Osteoblast (primary cell): Measurements from ENCODE around the gene TMEM61. TPM values are rescaled to one million over a fixed set of nuclear protein-coding genes. Genes with fewer than 3 reads are reported as not detected.

Experiments used
- DNase-seq: peaks from one replicate; pipeline ENCODE4 v3.0.0; 2011; ENCODE audit warnings: low spot score, mixed read lengths; ENCODE audit not compliant: insufficient read length; ENCODE audit errors: missing footprints
- H2AFZ ChIP-seq: 2 replicates; pipeline ENCODE4 v1.6.0; 2011; ENCODE audit warnings: mild to moderate bottlenecking, low read length
- H3K27ac ChIP-seq: 2 replicates; pipeline ENCODE4 v1.5.1; 2011; ENCODE audit warnings: mild to moderate bottlenecking, low read depth, low read length, moderate library complexity
- H3K27me3 ChIP-seq: 2 replicates; pipeline ENCODE4 v1.6.0; 2012; ENCODE audit warnings: mild to moderate bottlenecking, control low read depth, inconsistent platforms, low read length, moderate library complexity; ENCODE audit not compliant: insufficient read depth
- H3K36me3 ChIP-seq: 2 replicates; pipeline ENCODE4 v1.5.1; 2011; ENCODE audit warnings: mild to moderate bottlenecking, low read length, control low read depth, moderate library complexity; ENCODE audit not compliant: insufficient read depth
- H3K4me1 ChIP-seq: 2 replicates; pipeline ENCODE4 v1.5.1; 2011; ENCODE audit warnings: mild to moderate bottlenecking, low read length, control low read depth, moderate library complexity; ENCODE audit not compliant: insufficient read depth
- H3K4me2 ChIP-seq: 2 replicates; pipeline ENCODE4 v1.6.0; 2011; ENCODE audit warnings: mild to moderate bottlenecking, low read length; ENCODE audit not compliant: insufficient read depth
- H3K4me3 ChIP-seq: fragments of 200-600 bp; sonication (generic); 3 replicates; pipeline ENCODE4 v1.5.1; 2012; ENCODE audit warnings: mild to moderate bottlenecking, low read length, inconsistent platforms; ENCODE audit not compliant: insufficient read depth
- H3K79me2 ChIP-seq: 2 replicates; pipeline ENCODE4 v1.6.0; 2012; ENCODE audit warnings: mild to moderate bottlenecking, low read length, control low read depth, inconsistent platforms; ENCODE audit not compliant: insufficient read depth
- H3K9me3 ChIP-seq: 2 replicates; pipeline ENCODE4 v1.5.1; 2011; ENCODE audit warnings: low read depth, low read length, control low read depth
- H4K20me1 ChIP-seq: 2 replicates; pipeline ENCODE4 v1.6.0; 2012; ENCODE audit warnings: mild to moderate bottlenecking, low read length, control low read depth; ENCODE audit not compliant: insufficient read depth
- total RNA-seq: library from RNA; depleted of rRNA; stranded (reverse); fragments of >200 nt; gene quantifications from 2 replicates; pipeline ENCODE4 v1.2.3, GENCODE V29; 2012
- TF ChIP-seq, protein P1 (sequence below): IDR thresholded peaks from 2 replicates; pipeline ENCODE4 v1.5.1; 2011; ENCODE audit warnings: mild to moderate bottlenecking, low read depth, low read length, moderate library complexity; ENCODE audit errors: extremely low read depth

TMEM61 gene
- total RNA-seq, 1 donor, result not detected

- H3K4me1 ChIP-seq, result no peaks in the 10 kb centered on the region
- H3K4me2 ChIP-seq, result no peak overlapping the region
- H2AFZ ChIP-seq, result no peak overlapping the region
- H3K36me3 ChIP-seq, result no peaks in the 10 kb centered on the region
- H3K9me3 ChIP-seq, result no peaks in the 10 kb centered on the region
- no peak for DNase-seq
- peaks cover 28% of the 10 kb centered on the region for H3K27me3 ChIP-seq
- H3K79me2 ChIP-seq, result no peaks in the 10 kb centered on the region
- TF ChIP-seq, protein P1, sequence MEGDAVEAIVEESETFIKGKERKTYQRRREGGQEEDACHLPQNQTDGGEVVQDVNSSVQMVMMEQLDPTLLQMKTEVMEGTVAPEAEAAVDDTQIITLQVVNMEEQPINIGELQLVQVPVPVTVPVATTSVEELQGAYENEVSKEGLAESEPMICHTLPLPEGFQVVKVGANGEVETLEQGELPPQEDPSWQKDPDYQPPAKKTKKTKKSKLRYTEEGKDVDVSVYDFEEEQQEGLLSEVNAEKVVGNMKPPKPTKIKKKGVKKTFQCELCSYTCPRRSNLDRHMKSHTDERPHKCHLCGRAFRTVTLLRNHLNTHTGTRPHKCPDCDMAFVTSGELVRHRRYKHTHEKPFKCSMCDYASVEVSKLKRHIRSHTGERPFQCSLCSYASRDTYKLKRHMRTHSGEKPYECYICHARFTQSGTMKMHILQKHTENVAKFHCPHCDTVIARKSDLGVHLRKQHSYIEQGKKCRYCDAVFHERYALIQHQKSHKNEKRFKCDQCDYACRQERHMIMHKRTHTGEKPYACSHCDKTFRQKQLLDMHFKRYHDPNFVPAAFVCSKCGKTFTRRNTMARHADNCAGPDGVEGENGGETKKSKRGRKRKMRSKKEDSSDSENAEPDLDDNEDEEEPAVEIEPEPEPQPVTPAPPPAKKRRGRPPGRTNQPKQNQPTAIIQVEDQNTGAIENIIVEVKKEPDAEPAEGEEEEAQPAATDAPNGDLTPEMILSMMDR, result no peak
- no peak overlapping the region for H3K4me3 ChIP-seq
- no peaks in the 10 kb centered on the region for H4K20me1 ChIP-seq
- H3K27ac ChIP-seq, result no peak overlapping the region
Measured at GRCh38 chr1:54993140-54993539, 12.7 kb downstream of the TMEM61 start.

DNA sequence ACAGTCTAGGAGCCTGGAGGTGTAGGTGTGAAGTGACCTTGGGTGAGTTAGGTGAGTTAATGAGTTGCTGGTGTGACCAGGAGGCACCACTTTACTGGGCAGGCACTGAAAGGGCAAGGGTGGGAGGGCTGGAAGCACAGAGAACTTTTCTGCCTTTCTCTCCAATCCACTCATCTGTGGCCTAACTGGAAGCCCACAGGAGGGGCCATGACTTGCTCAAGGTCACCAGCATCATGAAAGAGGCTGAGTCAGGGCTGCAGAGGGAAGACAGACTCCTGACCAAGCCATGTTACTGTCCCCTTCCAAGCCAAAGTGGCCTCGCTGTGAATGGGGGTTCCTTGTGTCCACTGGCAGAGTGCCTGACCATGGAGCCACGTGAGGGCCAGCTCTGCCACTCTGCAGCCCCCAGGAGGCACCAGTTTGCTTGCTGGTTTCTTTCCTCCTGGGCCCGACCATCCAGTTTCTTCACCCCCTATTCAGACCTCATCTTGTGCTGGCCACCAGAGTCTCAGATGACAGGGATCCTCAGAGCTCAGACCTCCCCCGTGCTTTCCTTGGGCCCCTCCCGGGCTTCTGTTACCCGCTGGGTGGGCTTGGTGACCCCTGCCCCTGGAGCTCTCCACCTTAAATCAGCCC, 14.0 kb downstream of the TMEM61 start:
- TF ChIP-seq, protein P1, result no peak
- H3K79me2 ChIP-seq, result no peaks in the 10 kb centered on the region
- H3K4me3 ChIP-seq, result no peak overlapping the region
- H3K27me3 ChIP-seq, result peaks cover 30% of the 10 kb centered on the region
- H3K27ac ChIP-seq, result no peak overlapping the region
- no peak for DNase-seq
- H3K4me2 ChIP-seq, result no peak overlapping the region
- no peaks in the 10 kb centered on the region for H3K36me3 ChIP-seq
- no peak overlapping the region for H2AFZ ChIP-seq
- H4K20me1 ChIP-seq, result no peaks in the 10 kb centered on the region
- no peaks in the 10 kb centered on the region for H3K4me1 ChIP-seq
- H3K9me3 ChIP-seq, result no peaks in the 10 kb centered on the region

GRCh38 chr1:54995013-54995760, 14.8 kb downstream of the TMEM61 start:
- H3K27ac ChIP-seq, result no peak overlapping the region
- H3K4me1 ChIP-seq, result no peaks in the 10 kb centered on the region
- TF ChIP-seq, protein P1, result no peak
- no peaks in the 10 kb centered on the region for H3K36me3 ChIP-seq
- no peaks in the 10 kb centered on the region for H3K79me2 ChIP-seq
- H3K4me3 ChIP-seq, result no peak overlapping the region
- H2AFZ ChIP-seq, result no peak overlapping the region
- peak; percentile 65 for DNase-seq
- no peak overlapping the region for H3K4me2 ChIP-seq
- H3K9me3 ChIP-seq, result no peaks in the 10 kb centered on the region
- no peaks in the 10 kb centered on the region for H4K20me1 ChIP-seq
- H3K27me3 ChIP-seq, result peaks cover 30% of the 10 kb centered on the region

DNA sequence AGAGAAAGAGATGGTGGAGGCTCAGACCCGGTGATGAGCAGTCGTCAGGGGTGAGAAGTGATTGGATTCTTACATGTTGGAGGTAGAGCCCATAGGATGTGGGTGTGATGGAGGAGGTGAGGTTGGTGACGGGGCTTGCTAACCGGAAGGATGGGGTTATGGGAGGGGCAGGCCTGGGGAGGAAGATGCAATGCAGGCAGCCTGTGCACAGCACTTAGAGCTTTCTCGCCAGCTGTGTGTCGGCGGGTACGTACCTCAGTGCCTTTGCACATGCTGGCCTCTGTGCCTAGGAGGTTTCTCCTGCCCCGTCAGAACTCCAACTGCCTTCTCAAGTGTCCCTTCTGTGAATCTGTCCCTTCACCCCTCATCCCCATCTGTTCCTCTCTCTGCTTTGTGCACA, 15.4 kb downstream of the TMEM61 start:
- Histone ChIP-seq H3K4me2 (no peak overlapping the region), H3K4me3 (no peak overlapping the region), H3K36me3 (no peaks in the 10 kb centered on the region), H3K27ac (no peak overlapping the region), H2AFZ (no peak overlapping the region), H3K27me3 (peaks cover 30% of the 10 kb centered on the region), H3K4me1 (no peaks in the 10 kb centered on the region), H4K20me1 (no peaks in the 10 kb centered on the region), H3K9me3 (no peaks in the 10 kb centered on the region), H3K79me2 (no peaks in the 10 kb centered on the region)
- TF ChIP-seq, protein P1, result no peak
- no peak for DNase-seq
